Hepatocyte (in vitro differentiated cells): ENCODE measurements around the gene OPCML.

ENCODE experiments used
- EZH2 ChIP-seq: fragments of 200-600 bp; sonication (generic); IDR thresholded peaks from 2 replicates; pipeline ENCODE4 v1.6.1; 2016; ENCODE audit warnings: antibody characterized with exemption, mild to moderate bottlenecking, borderline replicate concordance
- TF ChIP-seq, protein P1 (sequence below): fragments of 200-600 bp; sonication (generic); IDR thresholded peaks from 2 replicates; pipeline ENCODE4 v1.5.1; 2016; ENCODE audit warnings: antibody characterized with exemption, mild to moderate bottlenecking; ENCODE audit not compliant: poor library complexity

DNA sequence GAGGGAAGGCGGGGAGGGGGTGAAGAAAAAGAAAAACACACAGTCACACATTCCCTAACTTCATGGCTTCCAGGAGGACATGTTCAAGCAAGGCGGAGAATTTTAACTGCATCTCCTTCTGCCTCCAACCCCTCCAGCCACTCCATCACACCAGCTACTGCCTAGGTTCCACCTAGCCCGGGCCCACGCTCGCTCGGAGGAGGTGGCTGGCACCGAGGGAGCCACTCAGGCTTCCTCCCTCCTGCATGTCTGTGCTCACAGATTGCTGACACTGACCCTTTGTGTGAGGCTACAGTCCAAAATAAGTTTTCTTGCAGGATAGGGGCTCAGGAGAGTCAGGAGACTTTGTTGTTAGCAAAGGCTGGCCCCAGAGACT lies 9.4 kb upstream of the OPCML start:
- TF ChIP-seq EZH2 = no peak
- TF ChIP-seq, protein P1, sequence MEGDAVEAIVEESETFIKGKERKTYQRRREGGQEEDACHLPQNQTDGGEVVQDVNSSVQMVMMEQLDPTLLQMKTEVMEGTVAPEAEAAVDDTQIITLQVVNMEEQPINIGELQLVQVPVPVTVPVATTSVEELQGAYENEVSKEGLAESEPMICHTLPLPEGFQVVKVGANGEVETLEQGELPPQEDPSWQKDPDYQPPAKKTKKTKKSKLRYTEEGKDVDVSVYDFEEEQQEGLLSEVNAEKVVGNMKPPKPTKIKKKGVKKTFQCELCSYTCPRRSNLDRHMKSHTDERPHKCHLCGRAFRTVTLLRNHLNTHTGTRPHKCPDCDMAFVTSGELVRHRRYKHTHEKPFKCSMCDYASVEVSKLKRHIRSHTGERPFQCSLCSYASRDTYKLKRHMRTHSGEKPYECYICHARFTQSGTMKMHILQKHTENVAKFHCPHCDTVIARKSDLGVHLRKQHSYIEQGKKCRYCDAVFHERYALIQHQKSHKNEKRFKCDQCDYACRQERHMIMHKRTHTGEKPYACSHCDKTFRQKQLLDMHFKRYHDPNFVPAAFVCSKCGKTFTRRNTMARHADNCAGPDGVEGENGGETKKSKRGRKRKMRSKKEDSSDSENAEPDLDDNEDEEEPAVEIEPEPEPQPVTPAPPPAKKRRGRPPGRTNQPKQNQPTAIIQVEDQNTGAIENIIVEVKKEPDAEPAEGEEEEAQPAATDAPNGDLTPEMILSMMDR = no peak
